GM10248 (cell line): ENCODE data around the gene A2ML1.

ENCODE experiments used
- CTCF ChIA-PET: fragments of 300-600 bp; sonication (Branson Sonifier 250); formaldehyde crosslinking; extraction: SDS; loops from one replicate; lab custom pipeline; 2021; ENCODE audit warnings: antibody characterized with exemption; lab: Yijun Ruan, JAX
- POLR2A ChIA-PET: fragments of 350-650 bp; sonication (Branson Sonifier 250); formaldehyde crosslinking; extraction: SDS; loops from one replicate; lab custom pipeline; 2020; ENCODE audit warnings: antibody characterized with exemption; lab: Yijun Ruan, JAX
- DNase-seq: peaks from one replicate; pipeline ENCODE4 v3.0.0; 2012; ENCODE audit errors: extremely low spot score
- TF ChIP-seq, protein P1 (sequence below): IDR thresholded peaks from 2 replicates; pipeline ENCODE4 v1.5.1; 2012; ENCODE audit warnings: mild to moderate bottlenecking, low read depth; ENCODE audit errors: extremely low read depth, missing control alignments, control extremely low read depth

The A2ML1 gene

DNA sequence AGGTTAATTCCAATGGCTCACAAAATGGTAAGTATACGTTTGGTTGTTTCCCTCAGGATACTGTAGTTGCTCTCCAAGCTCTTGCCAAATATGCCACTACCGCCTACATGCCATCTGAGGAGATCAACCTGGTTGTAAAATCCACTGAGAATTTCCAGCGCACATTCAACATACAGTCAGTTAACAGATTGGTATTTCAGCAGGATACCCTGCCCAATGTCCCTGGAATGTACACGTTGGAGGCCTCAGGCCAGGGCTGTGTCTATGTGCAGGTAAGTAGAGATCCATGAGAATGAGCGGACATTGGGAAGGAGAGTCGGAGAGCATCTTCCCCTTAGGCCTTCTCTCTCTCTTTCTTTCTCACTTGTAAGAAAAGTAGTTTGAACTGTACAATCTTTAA, 45.4 kb downstream of the A2ML1 start:
- POLR2A ChIA-PET = interaction anchor here (0.6 kb wide), 1 partner anchor 132 kb away, joined by 7 read pairs; no protein-coding TSS in a partner anchor
- no peak for DNase-seq
- CTCF ChIA-PET = interaction anchor here (0.7 to 2.6 kb wide), 3 partner anchors 15 to 323 kb away, joined by 3 to 8 read pairs (median 3); no protein-coding TSS in a partner anchor
- TF ChIP-seq, protein P1, sequence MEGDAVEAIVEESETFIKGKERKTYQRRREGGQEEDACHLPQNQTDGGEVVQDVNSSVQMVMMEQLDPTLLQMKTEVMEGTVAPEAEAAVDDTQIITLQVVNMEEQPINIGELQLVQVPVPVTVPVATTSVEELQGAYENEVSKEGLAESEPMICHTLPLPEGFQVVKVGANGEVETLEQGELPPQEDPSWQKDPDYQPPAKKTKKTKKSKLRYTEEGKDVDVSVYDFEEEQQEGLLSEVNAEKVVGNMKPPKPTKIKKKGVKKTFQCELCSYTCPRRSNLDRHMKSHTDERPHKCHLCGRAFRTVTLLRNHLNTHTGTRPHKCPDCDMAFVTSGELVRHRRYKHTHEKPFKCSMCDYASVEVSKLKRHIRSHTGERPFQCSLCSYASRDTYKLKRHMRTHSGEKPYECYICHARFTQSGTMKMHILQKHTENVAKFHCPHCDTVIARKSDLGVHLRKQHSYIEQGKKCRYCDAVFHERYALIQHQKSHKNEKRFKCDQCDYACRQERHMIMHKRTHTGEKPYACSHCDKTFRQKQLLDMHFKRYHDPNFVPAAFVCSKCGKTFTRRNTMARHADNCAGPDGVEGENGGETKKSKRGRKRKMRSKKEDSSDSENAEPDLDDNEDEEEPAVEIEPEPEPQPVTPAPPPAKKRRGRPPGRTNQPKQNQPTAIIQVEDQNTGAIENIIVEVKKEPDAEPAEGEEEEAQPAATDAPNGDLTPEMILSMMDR = no peak

GRCh38 chr12:8870586-8870985, 48.2 kb downstream of the A2ML1 start:
- POLR2A ChIA-PET = no interaction called here
- TF ChIP-seq, protein P1 = no peak
- CTCF ChIA-PET = interaction anchor here (2.1 kb wide), 1 partner anchor 10 kb away, joined by 11 read pairs; no protein-coding TSS in a partner anchor
- no peak for DNase-seq

DNA sequence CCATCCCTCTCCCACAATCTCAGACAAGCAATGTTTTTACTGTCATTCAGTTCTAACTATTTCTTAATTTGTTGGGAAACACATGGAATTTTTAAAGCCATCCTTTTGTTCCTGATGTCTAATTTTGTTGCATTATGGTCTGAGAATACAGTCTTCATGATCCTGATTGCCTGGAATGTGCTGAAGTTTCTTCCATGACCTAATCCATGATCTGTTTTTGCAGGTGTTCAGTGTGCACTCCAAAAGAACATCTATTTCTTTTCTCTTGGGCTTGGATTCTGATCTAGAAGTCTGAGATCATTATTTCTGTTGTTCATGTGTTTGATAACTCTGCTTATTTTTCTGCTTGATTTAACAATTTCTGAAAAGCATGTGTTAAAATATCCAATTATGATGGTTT, 48.6 kb downstream of the A2ML1 start:
- POLR2A ChIA-PET = no interaction called here
- TF ChIP-seq, protein P1 = no peak
- DNase-seq = no peak
- CTCF ChIA-PET = interaction anchor here (2.1 kb wide), 1 partner anchor 11 kb away, joined by 11 read pairs; no protein-coding TSS in a partner anchor

GRCh38 chr12:8876887-8877286, 54.5 kb downstream of the A2ML1 start:
- POLR2A ChIA-PET = no interaction called here
- DNase-seq = no peak
- CTCF ChIA-PET = interaction anchor here (2.1 to 4.2 kb wide), 2 partner anchors 13 to 16 kb away, joined by 16 to 23 read pairs; no protein-coding TSS in a partner anchor
- TF ChIP-seq, protein P1 = no peak

GRCh38 chr12:8886502-8887284, 64.3 kb downstream of the A2ML1 start:
- DNase-seq = no peak
- TF ChIP-seq, protein P1 = no peak
- ChIA-PET CTCF (interaction anchor here (1.0 to 3.2 kb wide), 4 partner anchors 11 to 343 kb away, joined by 3 to 9 read pairs (median 3); no protein-coding TSS in a partner anchor), POLR2A (no interaction called here)

GRCh38 chr12:8887285-8887715, 64.9 kb downstream of the A2ML1 start:
- TF ChIP-seq, protein P1 = no peak
- CTCF ChIA-PET = interaction anchor here (1.0 to 3.2 kb wide), 2 partner anchors 11 to 343 kb away, joined by 3 to 9 read pairs; no protein-coding TSS in a partner anchor
- no peak for DNase-seq
- POLR2A ChIA-PET = no interaction called here
